ENCODE measurements around the gene SLC38A8.

SLC38A8 gene

GRCh38 chr16:84082110-84082509 is 39.5 kb upstream of the SLC38A8 start:
- TF ChIP-seq CTCF (IDR thresholded peaks at IDR 0.05; ENCODE audit: control extremely low read depth, extremely low read depth, low read depth, missing control alignments), result no peak
- DNase-seq (ENCODE audit: extremely low spot score), result no peak
- CTCF ChIA-PET, result interaction anchor here (1.1 to 13.5 kb wide), 2 partner anchors 35 to 106 kb away, joined by 3 to 155 read pairs; partner anchors contain the start of genes MBTPS1 and TAF1C
- POLR2A ChIA-PET, result no interaction called here

DNA sequence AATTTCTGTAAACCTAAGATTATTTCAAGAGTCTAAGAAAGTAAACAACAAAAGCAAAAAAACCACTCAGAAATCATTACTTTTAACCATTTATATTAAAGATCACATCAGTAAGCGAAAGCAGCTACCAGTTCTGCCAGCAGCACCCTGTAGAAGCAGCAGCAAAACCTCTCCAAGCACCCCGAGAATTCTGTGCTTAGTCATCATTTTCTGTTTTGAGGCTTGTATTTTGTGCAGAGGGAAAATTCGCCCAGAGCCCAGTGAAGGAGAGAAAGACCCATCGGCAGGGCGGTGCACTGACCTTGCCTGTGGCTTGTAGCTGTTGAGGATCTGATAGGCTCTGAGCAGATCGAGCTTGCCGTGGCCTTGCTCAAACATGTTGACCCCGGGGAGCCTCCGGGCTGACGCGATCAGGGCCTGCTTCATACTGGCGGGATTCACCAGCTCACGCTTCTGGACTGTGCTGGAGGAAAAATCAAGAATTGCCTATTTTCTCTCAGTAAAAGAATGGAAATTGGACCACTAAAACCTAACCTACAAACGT is 38.9 kb upstream of the SLC38A8 start:
- TF ChIP-seq CTCF (IDR thresholded peaks at IDR 0.05; ENCODE audit: control extremely low read depth, extremely low read depth, low read depth, missing control alignments), result no peak
- POLR2A ChIA-PET, result no interaction called here
- no peak for DNase-seq (ENCODE audit: extremely low spot score)
- CTCF ChIA-PET, result interaction anchor here (0.9 to 13.5 kb wide), 2 partner anchors 15 to 106 kb away, joined by 4 to 155 read pairs; partner anchors contain the start of gene TAF1C

- TF ChIP-seq CTCF (IDR thresholded peaks at IDR 0.05; ENCODE audit: control extremely low read depth, extremely low read depth, low read depth, missing control alignments), result no peak
- DNase-seq (ENCODE audit: extremely low spot score), result no peak
- ChIA-PET CTCF (interaction anchor here (0.9 to 13.5 kb wide), 5 partner anchors 8 to 107 kb away, joined by 3 to 155 read pairs (median 4); partner anchors contain the start of gene TAF1C), POLR2A (no interaction called here)
These were observed 38.2 kb upstream of the SLC38A8 start for GRCh38 chr16:84080813-84081212.

- TF ChIP-seq CTCF (IDR thresholded peaks at IDR 0.05; ENCODE audit: control extremely low read depth, extremely low read depth, low read depth, missing control alignments), result no peak
- CTCF ChIA-PET, result interaction anchor here (1.1 to 13.5 kb wide), 5 partner anchors 9 to 124 kb away, joined by 3 to 155 read pairs (median 4); partner anchors contain the start of gene TAF1C
- DNase-seq (ENCODE audit: extremely low spot score), result no peak
- POLR2A ChIA-PET, result no interaction called here
These were observed 37.8 kb upstream of the SLC38A8 start for GRCh38 chr16:84080378-84080777.

DNA sequence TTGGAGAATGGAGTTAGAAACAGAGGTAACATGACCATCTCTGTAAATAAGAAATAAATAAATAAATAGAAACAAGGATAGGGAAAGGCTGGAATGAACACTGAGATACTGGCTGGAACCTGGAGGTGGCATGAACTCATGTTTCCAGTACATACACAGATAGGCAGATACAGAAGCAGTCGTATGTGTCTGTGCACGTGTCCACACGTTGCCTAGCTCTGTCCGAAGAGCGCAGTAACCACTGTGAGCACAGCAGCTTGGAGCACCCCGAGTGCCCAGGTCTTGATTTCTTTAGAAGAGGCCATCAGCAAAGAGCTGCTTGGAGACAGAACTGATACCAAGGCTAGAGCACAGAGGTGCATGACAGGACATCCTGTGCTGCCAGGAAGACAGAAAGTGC is 37.1 kb upstream of the SLC38A8 start:
- POLR2A ChIA-PET, result no interaction called here
- DNase-seq (ENCODE audit: extremely low spot score), result no peak
- TF ChIP-seq CTCF (IDR thresholded peaks at IDR 0.05; ENCODE audit: control extremely low read depth, extremely low read depth, low read depth, missing control alignments), result no peak
- CTCF ChIA-PET, result interaction anchor here (1.1 to 13.5 kb wide), 5 partner anchors 9 to 123 kb away, joined by 3 to 155 read pairs (median 4); partner anchors contain the start of gene TAF1C

GRCh38 chr16:84075376-84075775 is 32.8 kb upstream of the SLC38A8 start:
- ChIA-PET POLR2A (no interaction called here), CTCF (interaction anchor here (0.8 to 1.4 kb wide), 4 partner anchors 9 to 112 kb away, joined by 3 to 5 read pairs (median 4); partner anchors contain the start of gene TAF1C)
- DNase-seq (ENCODE audit: extremely low spot score), result no peak
- TF ChIP-seq CTCF (IDR thresholded peaks at IDR 0.05; ENCODE audit: control extremely low read depth, extremely low read depth, low read depth, missing control alignments), result no peak
